GM19238 (cell line): ENCODE data around the gene SCP2D1.

Experiments
- DNase-seq: peaks from one replicate; pipeline ENCODE4 v3.0.0; 2011; ENCODE audit warnings: low spot score; ENCODE audit not compliant: insufficient read length

Gene SCP2D1

GRCh38 chr20:18811904-18812303 lies 1.7 kb upstream of the SCP2D1 start:
- no peak for DNase-seq

- DNase-seq = no peak
Observed at GRCh38 chr20:18815194-18815942, 1.8 kb downstream of the SCP2D1 start.

GRCh38 chr20:18822832-18823231 lies 9.2 kb downstream of the SCP2D1 start:
- no peak for DNase-seq

- no peak for DNase-seq
Observed at GRCh38 chr20:18831830-18832499, 18.4 kb downstream of the SCP2D1 start.

- no peak for DNase-seq
Observed at GRCh38 chr20:18832546-18833200, 19.1 kb downstream of the SCP2D1 start.

GRCh38 chr20:18835466-18836256 lies 22.1 kb downstream of the SCP2D1 start:
- DNase-seq = no peak

GRCh38 chr20:18837718-18838117 lies 24.1 kb downstream of the SCP2D1 start:
- DNase-seq = no peak

- DNase-seq = no peak
Observed at GRCh38 chr20:18839507-18840247, 26.1 kb downstream of the SCP2D1 start.

- DNase-seq = no peak
Observed at GRCh38 chr20:18840248-18840645, 26.7 kb downstream of the SCP2D1 start.

GRCh38 chr20:18845017-18845416 lies 31.4 kb downstream of the SCP2D1 start:
- no peak for DNase-seq

GRCh38 chr20:18847226-18847755 lies 33.7 kb downstream of the SCP2D1 start:
- DNase-seq = no peak

- no peak for DNase-seq
Observed at GRCh38 chr20:18849131-18849530, 35.5 kb downstream of the SCP2D1 start.

GRCh38 chr20:18851629-18852028 lies 38.0 kb downstream of the SCP2D1 start:
- DNase-seq = no peak

GRCh38 chr20:18852318-18852717 lies 38.7 kb downstream of the SCP2D1 start:
- DNase-seq = no peak

- no peak for DNase-seq
Observed at GRCh38 chr20:18853216-18853615, 39.6 kb downstream of the SCP2D1 start.

GRCh38 chr20:18853946-18854646 lies 40.5 kb downstream of the SCP2D1 start:
- no peak for DNase-seq

- no peak for DNase-seq
Observed at GRCh38 chr20:18855882-18856281, 42.3 kb downstream of the SCP2D1 start.

- DNase-seq = no peak
Observed at GRCh38 chr20:18856873-18857272, 43.3 kb downstream of the SCP2D1 start.

GRCh38 chr20:18857640-18858039 lies 44.1 kb downstream of the SCP2D1 start:
- no peak for DNase-seq

GRCh38 chr20:18858816-18859215 lies 45.2 kb downstream of the SCP2D1 start:
- no peak for DNase-seq
